ENCODE measurements around the gene VPS39. TPM values are rescaled to one million over a fixed set of nuclear protein-coding genes. Genes with fewer than 3 reads are reported as not detected.
A peak's percentile ranks its signal among the peaks of the same experiment; 100 is the strongest.

VPS39 gene
- polyA plus RNA-seq, 1 of the 3 experiments (the other 2 are of a cell fraction), result 61.1 TPM

- H3K4me1 ChIP-seq (ENCODE audit: control insufficient read depth in 1 of 2, insufficient read depth in 2 of 2, low read depth in 1 of 2, low read length in 1 of 2), result no peaks in the 10 kb centered on the region
- H2AFZ ChIP-seq (ENCODE audit: low read depth), result no peak overlapping the region
- no peak for TF ChIP-seq ZBTB33 (IDR thresholded peaks at IDR 0.05; ENCODE audit: borderline replicate concordance, low read depth)
- H3K79me2 ChIP-seq (ENCODE audit: insufficient read depth), result no peaks in the 10 kb centered on the region
- no peaks in the 10 kb centered on the region for H3K36me3 ChIP-seq (replicated peaks in 1 of 2; ENCODE audit: control insufficient read depth in 1 of 2, insufficient read depth in 2 of 2, low read length in 1 of 2)
- ChIA-PET CTCF (interaction anchor here (0.8 to 7.7 kb wide), 34 partner anchors 8 to 361 kb away, joined by 3 to 65 read pairs (median 6); partner anchors contain the start of gene PLA2G4F), POLR2A (no interaction called here)
- no peak overlapping the region for H3K27ac ChIP-seq (ENCODE audit: low read depth in 2 of 2, low read length in 1 of 2)
- no peaks in the 10 kb centered on the region; the same call in 1 of the 2 replicates for H3K27me3 ChIP-seq (ENCODE audit: insufficient read depth)
- no peaks in the 10 kb centered on the region for H4K20me1 ChIP-seq (ENCODE audit: insufficient read depth)
- H3F3A ChIP-seq (replicated peaks; ENCODE audit: insufficient read depth), result no peaks in the 10 kb centered on the region
- no peak overlapping the region for H3K9ac ChIP-seq
- 38% methylated on average over 4 of the region's 4 CpGs for WGBS (ENCODE audit: low lambda C conversion rate)
- no peak for DNase-seq
- H3K4me3 ChIP-seq (ENCODE audit: low read depth in 2 of 2, low read length in 1 of 2), result no peak overlapping the region
- no peaks in the 10 kb centered on the region for H3K9me2 ChIP-seq
- no peak overlapping the region for H3K4me2 ChIP-seq
- no peaks in the 10 kb centered on the region for H3K9me3 ChIP-seq
These were observed 69.7 kb downstream of the VPS39 start for GRCh38 chr15:42138411-42138810.

GRCh38 chr15:42137461-42138261 is 70.4 kb downstream of the VPS39 start:
- Histone ChIP-seq H3K79me2 (ENCODE audit: insufficient read depth) (no peaks in the 10 kb centered on the region), H3K27me3 (ENCODE audit: insufficient read depth) (no peaks in the 10 kb centered on the region; the same call in 1 of the 2 replicates), H3K9me2 (no peaks in the 10 kb centered on the region), H3F3A (replicated peaks; ENCODE audit: insufficient read depth) (no peaks in the 10 kb centered on the region), H2AFZ (ENCODE audit: low read depth) (no peak overlapping the region), H3K4me1 (ENCODE audit: control insufficient read depth in 1 of 2, insufficient read depth in 2 of 2, low read depth in 1 of 2, low read length in 1 of 2) (no peaks in the 10 kb centered on the region), H3K27ac (ENCODE audit: low read depth in 2 of 2, low read length in 1 of 2) (no peak overlapping the region), H3K4me2 (no peak overlapping the region), H4K20me1 (ENCODE audit: insufficient read depth) (no peaks in the 10 kb centered on the region), H3K9me3 (no peaks in the 10 kb centered on the region), H3K4me3 (ENCODE audit: low read depth in 2 of 2, low read length in 1 of 2) (peak overlapping the region in 1 of 2 experiments; percentile 27; a peak in 1 of 4 replicates), H3K36me3 (replicated peaks in 1 of 2; ENCODE audit: control insufficient read depth in 1 of 2, insufficient read depth in 2 of 2, low read length in 1 of 2) (no peaks in the 10 kb centered on the region), H3K9ac (no peak overlapping the region)
- peak; percentile 64 for DNase-seq
- ChIA-PET POLR2A (no interaction called here), CTCF (interaction anchor here (0.6 to 7.7 kb wide), 40 partner anchors 9 to 361 kb away, joined by 3 to 65 read pairs (median 5); partner anchors contain the start of gene PLA2G4F)
- TF ChIP-seq SMC3 (IDR thresholded peaks at IDR 0.05; ENCODE audit: low read depth, low read length) (peak; percentile 68), IRF3 (IDR thresholded peaks at IDR 0.05; ENCODE audit: low read depth, low read length) (no peak), RAD21 (IDR thresholded peaks at IDR 0.05; ENCODE audit: low read length) (peak; percentile 78), CTCF (IDR thresholded peaks at IDR 0.05) (peak; percentile 76), TAF1 (IDR thresholded peaks at IDR 0.05; ENCODE audit: borderline replicate concordance, low read depth, low read length) (no peak)
- 39% methylated on average over 11 of the region's 11 CpGs for WGBS (ENCODE audit: low lambda C conversion rate)
